Measurements from ENCODE around the gene SEMA6C.

Gene SEMA6C

GRCh38 chr1:151135433-151136385 lies 10.7 kb downstream of the SEMA6C start:
- no peaks in the 10 kb centered on the region for H3K9me3 ChIP-seq (ENCODE audit: insufficient read depth, low read length, severe bottlenecking)
- no peak for ATAC-seq (ENCODE audit: insufficient read depth, low read depth)
- H3K27me3 ChIP-seq (ENCODE audit: insufficient read depth, low read length, poor library complexity), result no peaks in the 10 kb centered on the region
- H3K79me2 ChIP-seq (ENCODE audit: insufficient read depth, low read length), result no peaks in the 10 kb centered on the region
- H3K9ac ChIP-seq (ENCODE audit: low read depth, low read length), result no peak overlapping the region
- no peak overlapping the region for H3K27ac ChIP-seq (ENCODE audit: low read length)
- H3K4me1 ChIP-seq (ENCODE audit: insufficient read depth, low read length), result no peaks in the 10 kb centered on the region
- no peak overlapping the region for H3K4me2 ChIP-seq (ENCODE audit: insufficient read depth, low read length)
- DNase-seq, result no peak
- no peaks in the 10 kb centered on the region for H3K36me3 ChIP-seq (ENCODE audit: insufficient read depth, low read length)
- H4K20me1 ChIP-seq (ENCODE audit: insufficient read depth, low read length), result no peaks in the 10 kb centered on the region
- TF ChIP-seq CTCF (IDR thresholded peaks at IDR 0.05; ENCODE audit: borderline replicate concordance, extremely low read depth, low read length, poor library complexity, severe bottlenecking) (no peak), EZH2 (IDR thresholded peaks at IDR 0.05; ENCODE audit: borderline replicate concordance, low read depth, low read length, severe bottlenecking) (no peak)
- H3K4me3 ChIP-seq (ENCODE audit: low read depth in 1 of 2, low read length in 2 of 2), result no peak overlapping the region
- H2AFZ ChIP-seq (ENCODE audit: low read depth, low read length), result no peak overlapping the region

- no peak for DNase-seq
- no peak overlapping the region for H3K4me2 ChIP-seq (ENCODE audit: insufficient read depth, low read length)
- no peak for ATAC-seq (ENCODE audit: insufficient read depth, low read depth)
- no peaks in the 10 kb centered on the region for H4K20me1 ChIP-seq (ENCODE audit: insufficient read depth, low read length)
- H3K27ac ChIP-seq (ENCODE audit: low read length), result no peak overlapping the region
- H3K27me3 ChIP-seq (ENCODE audit: insufficient read depth, low read length, poor library complexity), result no peaks in the 10 kb centered on the region
- no peaks in the 10 kb centered on the region for H3K4me1 ChIP-seq (ENCODE audit: insufficient read depth, low read length)
- no peaks in the 10 kb centered on the region for H3K79me2 ChIP-seq (ENCODE audit: insufficient read depth, low read length)
- no peaks in the 10 kb centered on the region for H3K9me3 ChIP-seq (ENCODE audit: insufficient read depth, low read length, severe bottlenecking)
- H2AFZ ChIP-seq (ENCODE audit: low read depth, low read length), result no peak overlapping the region
- no peaks in the 10 kb centered on the region for H3K36me3 ChIP-seq (ENCODE audit: insufficient read depth, low read length)
- H3K4me3 ChIP-seq (ENCODE audit: low read depth in 1 of 2, low read length in 2 of 2), result no peak overlapping the region
- TF ChIP-seq EZH2 (IDR thresholded peaks at IDR 0.05; ENCODE audit: borderline replicate concordance, low read depth, low read length, severe bottlenecking) (no peak), CTCF (IDR thresholded peaks at IDR 0.05; ENCODE audit: borderline replicate concordance, extremely low read depth, low read length, poor library complexity, severe bottlenecking) (no peak)
- H3K9ac ChIP-seq (ENCODE audit: low read depth, low read length), result no peak overlapping the region
Observed at GRCh38 chr1:151134991-151135390, 11.4 kb downstream of the SEMA6C start.

- Histone ChIP-seq H3K79me2 (ENCODE audit: insufficient read depth, low read length) (no peaks in the 10 kb centered on the region), H2AFZ (ENCODE audit: low read depth, low read length) (no peak overlapping the region), H3K4me3 (ENCODE audit: low read depth in 1 of 2, low read length in 2 of 2) (no peak overlapping the region), H3K9ac (ENCODE audit: low read depth, low read length) (no peak overlapping the region), H3K9me3 (ENCODE audit: insufficient read depth, low read length, severe bottlenecking) (no peaks in the 10 kb centered on the region), H4K20me1 (ENCODE audit: insufficient read depth, low read length) (no peaks in the 10 kb centered on the region), H3K36me3 (ENCODE audit: insufficient read depth, low read length) (no peaks in the 10 kb centered on the region), H3K4me2 (ENCODE audit: insufficient read depth, low read length) (no peak overlapping the region), H3K4me1 (ENCODE audit: insufficient read depth, low read length) (no peaks in the 10 kb centered on the region), H3K27ac (ENCODE audit: low read length) (no peak overlapping the region), H3K27me3 (ENCODE audit: insufficient read depth, low read length, poor library complexity) (no peaks in the 10 kb centered on the region)
- no peak for DNase-seq
- ATAC-seq (ENCODE audit: insufficient read depth, low read depth), result no peak
- TF ChIP-seq CTCF (IDR thresholded peaks at IDR 0.05; ENCODE audit: borderline replicate concordance, extremely low read depth, low read length, poor library complexity, severe bottlenecking) (no peak), EZH2 (IDR thresholded peaks at IDR 0.05; ENCODE audit: borderline replicate concordance, low read depth, low read length, severe bottlenecking) (no peak)
Observed at GRCh38 chr1:151134396-151134795, 12.0 kb downstream of the SEMA6C start.

Measured in DND-41 (cell line).